SK-N-SH (cell line): ENCODE data around the gene PEX7. TPM values are rescaled to one million over a fixed set of nuclear protein-coding genes. Genes with fewer than 3 reads are reported as not detected.

Source experiments
- CTCF ChIA-PET: fragments of 300-600, 350-600 bp; formaldehyde crosslinking; extraction: SDS; loops from one replicate; lab custom pipeline; 2021; lab: Yijun Ruan, JAX
- POLR2A ChIA-PET: fragments of 350-600 bp; sonication (Branson Sonifier 250); formaldehyde crosslinking; extraction: SDS; loops from one replicate; lab custom pipeline; 2020; ENCODE audit warnings: antibody characterized with exemption, inconsistent platforms; lab: Yijun Ruan, JAX
- DNase-seq: peaks from one replicate; pipeline ENCODE4 v3.0.0; 2012
- H2AFZ ChIP-seq: fragments of 200-600 bp; sonication (generic); 2 replicates; pipeline ENCODE4 v1.8.1; 2016; ENCODE audit warnings: antibody characterized with exemption, mild to moderate bottlenecking, low read depth
- H3F3A ChIP-seq: fragments of 200-600 bp; sonication (generic); replicated peaks from 2 replicates; pipeline ENCODE3; 2016; ENCODE audit warnings: antibody characterized with exemption, mild to moderate bottlenecking; ENCODE audit not compliant: insufficient read depth
- H3K27ac ChIP-seq, 2 experiments: fragments of 200-500 bp in 1 of 2; fragments of 200-600 bp in 1 of 2; sonication (Bioruptor generic) in 1 of 2; sonication (generic), shearing (Covaris generic) in 1 of 2; 2 replicates each; pipeline versions ENCODE4 v1.5.1 to v1.6.1; 2014 to 2016; ENCODE audit warnings: low read depth in 2 of 2, inconsistent platforms in 1 of 2, low read length in 1 of 2, mild to moderate bottlenecking in 1 of 2, mixed read lengths in 1 of 2
- H3K27me3 ChIP-seq: fragments of 200-600 bp; sonication (generic), shearing (Covaris generic); 2 replicates; pipeline ENCODE4 v1.6.1; 2016; ENCODE audit warnings: mixed run types; ENCODE audit not compliant: insufficient read depth
- H3K36me3 ChIP-seq, 2 experiments: fragments of 200-500 bp in 1 of 2; fragments of 200-600 bp in 1 of 2; sonication (Bioruptor generic) in 1 of 2; sonication (generic) in 1 of 2; replicated peaks in 1 of 2; 2 replicates each; pipeline versions ENCODE3 to v1.5.1; 2014 to 2016; ENCODE audit warnings: low read length in 1 of 2, mild to moderate bottlenecking in 1 of 2; ENCODE audit not compliant: insufficient read depth in 2 of 2, control insufficient read depth in 1 of 2
- H3K4me1 ChIP-seq, 2 experiments: fragments of 200-500 bp in 1 of 2; fragments of 200-600 bp in 1 of 2; sonication (Bioruptor generic) in 1 of 2; sonication (generic), shearing (Covaris generic) in 1 of 2; 2 replicates each; pipeline versions ENCODE4 v1.5.1 to v1.6.1; 2014 to 2016; ENCODE audit warnings: low read depth in 1 of 2, low read length in 1 of 2, mixed run types in 1 of 2; ENCODE audit not compliant: insufficient read depth in 2 of 2, control insufficient read depth in 1 of 2
- H3K4me2 ChIP-seq: fragments of 200-600 bp; sonication (generic), shearing (Covaris generic); 2 replicates; pipeline ENCODE4 v1.6.1; 2017; ENCODE audit warnings: mixed run types
- H3K4me3 ChIP-seq, 2 experiments: fragments of 200-500 bp in 1 of 2; fragments of 200-600 bp in 1 of 2; sonication (Bioruptor generic) in 1 of 2; sonication (generic), shearing (Covaris generic) in 1 of 2; 2 replicates each; pipeline versions ENCODE4 v1.5.1 to v1.8.1; 2014 to 2016; ENCODE audit warnings: low read depth in 2 of 2, inconsistent platforms in 1 of 2, low read length in 1 of 2, mild to moderate bottlenecking in 1 of 2, mixed read lengths in 1 of 2, moderate library complexity in 1 of 2
- H3K79me2 ChIP-seq: fragments of 200-600 bp; sonication (generic); 2 replicates; pipeline ENCODE4 v1.8.1; 2017; ENCODE audit warnings: mild to moderate bottlenecking; ENCODE audit not compliant: insufficient read depth
- H3K9ac ChIP-seq: fragments of 200-600 bp; sonication (generic); 2 replicates; pipeline ENCODE4 v1.6.1; 2017; ENCODE audit warnings: mixed run types
- H3K9me2 ChIP-seq: fragments of 200-600 bp; sonication (generic); 2 replicates; pipeline ENCODE4 v1.6.1; 2017; ENCODE audit warnings: mixed run types
- H3K9me3 ChIP-seq: fragments of 200-600 bp; sonication (generic); 2 replicates; pipeline ENCODE4 v1.6.1; 2017; ENCODE audit warnings: mixed run types, mild to moderate bottlenecking, moderate library complexity
- H4K20me1 ChIP-seq: fragments of 200-600 bp; sonication (generic); 2 replicates; pipeline ENCODE4 v1.6.1; 2017; ENCODE audit warnings: mild to moderate bottlenecking, mixed run types; ENCODE audit not compliant: insufficient read depth
- EP300 ChIP-seq, 2 experiments: IDR thresholded peaks; 2 replicates each; pipeline versions ENCODE4 v1.4.0 to v1.6.1; 2012; ENCODE audit warnings: borderline replicate concordance in 1 of 2, low read depth in 1 of 2, low read length in 1 of 2
- FOSL2 ChIP-seq: IDR thresholded peaks from 2 replicates; pipeline ENCODE4 v1.4.0; 2012; ENCODE audit warnings: low read depth, mild to moderate bottlenecking, moderate library complexity, borderline replicate concordance
- GATA2 ChIP-seq: sonication (generic); formaldehyde crosslinking; IDR thresholded peaks from 2 replicates; pipeline ENCODE4 v1.5.0; 2020; ENCODE audit warnings: mild to moderate bottlenecking, missing genetic modification reagents
- MXI1 ChIP-seq: IDR thresholded peaks from 2 replicates; pipeline ENCODE4 v1.6.1; 2012; ENCODE audit warnings: mild to moderate bottlenecking, low read depth, low read length, improper control_type of control experiment
- PBX3 ChIP-seq: IDR thresholded peaks from 2 replicates; pipeline ENCODE4; 2012
- RCOR1 ChIP-seq: fragments of 150-350 bp; IDR thresholded peaks from 2 replicates; pipeline ENCODE4 v1.6.1; 2017; ENCODE audit warnings: antibody characterized with exemption, low read length
- RXRA ChIP-seq: IDR thresholded peaks from 2 replicates; pipeline ENCODE4 v1.4.0; 2012; ENCODE audit warnings: low read depth, mild to moderate bottlenecking, borderline replicate concordance
- USF1 ChIP-seq: IDR thresholded peaks from 2 replicates; pipeline ENCODE4 v1.4.0; 2012; ENCODE audit warnings: low read depth, borderline replicate concordance
- YY1 ChIP-seq: IDR thresholded peaks from 2 replicates; pipeline ENCODE4 v1.4.0; 2012; ENCODE audit warnings: low read depth, mild to moderate bottlenecking
- ZBTB33 ChIP-seq: IDR thresholded peaks from 2 replicates; pipeline ENCODE4 v1.4.0; 2012; ENCODE audit warnings: low read depth, borderline replicate concordance
- WGBS: methylation state at CpG from one replicate; pipeline ENCODE4 v1.1.6; 2017; ENCODE audit warnings: low lambda C conversion rate; 5-methylcytosine and 5-hydroxymethylcytosine counted together
- polyA plus RNA-seq, 3 experiments: library from polyadenylated mRNA; depleted of rRNA; stranded (reverse); fragments of >200 nt; gene quantifications; 2 replicates each; pipeline ENCODE4 v1.2.3, GENCODE V29; 2012

The PEX7 gene
- polyA plus RNA-seq, 1 of the 3 experiments (the other 2 are of a cell fraction) = 10.8 TPM

- Histone ChIP-seq H2AFZ (no peak overlapping the region), H3K9me2 (no peaks in the 10 kb centered on the region), H3K27me3 (no peaks in the 10 kb centered on the region), H3K9ac (no peak overlapping the region), H3K4me2 (no peak overlapping the region), H3K79me2 (no peaks in the 10 kb centered on the region), H3K36me3 (no peaks in the 10 kb centered on the region), H3K4me3 (no peak overlapping the region), H3F3A (no peaks in the 10 kb centered on the region), H3K4me1 (peaks cover 0 to 19% of the 10 kb centered on the region in 2 experiments; a peak in 2 of 4 replicates), H3K27ac (peak overlapping the region in 1 of 2 experiments; percentile 86; a peak in 2 of 4 replicates)
- POLR2A ChIA-PET = interaction anchor here (2.0 kb wide), 1 partner anchor 40 kb away, joined by 10 read pairs; the partner anchor contains the start of gene SLC35D3
- DNase-seq = no peak
- WGBS = 54% methylated on average over 5 of the region's 5 CpGs
- CTCF ChIA-PET = interaction anchor here (1.1 kb wide), 1 partner anchor 18 kb away, joined by 3 read pairs; no protein-coding TSS in a partner anchor
- TF ChIP-seq RXRA (no peak), FOSL2 (no peak), RCOR1 (no peak), USF1 (no peak), PBX3 (no peak), YY1 (no peak)
- TF ChIP-seq, all 33 proteins: peak for 0
- no peaks in the 10 kb centered on the region for H4K20me1 ChIP-seq
- H3K9me3 ChIP-seq = no peaks in the 10 kb centered on the region
Observed at GRCh38 chr6:136961848-136962247, 139.5 kb downstream of the PEX7 start.

DNA sequence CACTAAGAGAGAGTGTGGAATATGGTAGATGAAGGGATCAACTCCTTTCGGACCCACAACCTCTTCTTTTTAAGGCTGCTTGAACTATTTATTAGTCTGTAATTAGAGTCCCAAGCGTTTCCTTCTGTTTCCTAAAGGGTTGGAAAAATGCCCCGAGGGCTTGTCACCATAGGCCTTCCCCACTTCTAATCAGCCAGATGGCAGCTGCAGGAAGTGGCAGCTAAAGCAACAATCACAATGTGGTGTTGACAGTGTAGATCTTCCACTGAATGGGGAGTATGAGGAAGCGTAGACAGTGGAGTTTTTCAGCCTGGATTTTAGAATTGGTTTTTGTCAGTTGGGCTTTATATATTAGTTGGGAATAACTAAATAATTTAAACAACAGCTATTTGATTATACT lies 140.3 kb downstream of the PEX7 start:
- Histone ChIP-seq H3K4me1 (peaks cover 0 to 21% of the 10 kb centered on the region in 2 experiments; a peak in 2 of 4 replicates), H3K9ac (no peak overlapping the region), H3K79me2 (no peaks in the 10 kb centered on the region), H3K4me3 (no peak overlapping the region), H3K9me3 (no peaks in the 10 kb centered on the region), H3K9me2 (no peaks in the 10 kb centered on the region), H2AFZ (no peak overlapping the region), H3K27ac (peak overlapping the region in 1 of 2 experiments; percentile 86; a peak in 2 of 4 replicates), H3K36me3 (no peaks in the 10 kb centered on the region), H3F3A (no peaks in the 10 kb centered on the region), H3K4me2 (no peak overlapping the region), H4K20me1 (no peaks in the 10 kb centered on the region), H3K27me3 (no peaks in the 10 kb centered on the region)
- CTCF ChIA-PET = interaction anchor here (1.1 to 1.8 kb wide), 2 partner anchors 17 to 51 kb away, joined by 3 to 6 read pairs; no protein-coding TSS in a partner anchor
- POLR2A ChIA-PET = interaction anchor here (0.5 to 2.0 kb wide), 3 partner anchors 9 to 41 kb away, joined by 3 to 10 read pairs (median 3); partner anchors contain the start of gene SLC35D3
- peak; percentile 18; the same call in 1 of the 2 replicates for TF ChIP-seq RCOR1
- TF ChIP-seq ZBTB33 = no peak
- TF ChIP-seq EP300 (IDR thresholded peaks at IDR 0.05; ENCODE audit: borderline replicate concordance in 1 of 2, low read depth in 1 of 2, low read length in 1 of 2) = peak in 1 of 2 experiments; percentile 71; a peak in 1 of 4 replicates
- TF ChIP-seq GATA2 (CRISPR knock-in tag) = peak; percentile 21; the same call in 1 of the 2 replicates
- no peak for TF ChIP-seq MXI1
- WGBS = 47% methylated on average over 4 of the region's 4 CpGs
- DNase-seq = peak; percentile 58
